ENCODE results near the gene CD83.

- TF ChIP-seq CTCF (IDR thresholded peaks at IDR 0.05; ENCODE audit: poor library complexity) (no peak), EZH2phosphoT487 (IDR thresholded peaks at IDR 0.05; ENCODE audit: low read depth, severe bottlenecking, unreplicated experiment) (no peak)
Observed at GRCh38 chr6:14159090-14159489, 41.5 kb downstream of the CD83 start.

Measured in hepatocyte (in vitro differentiated cells).